GM18520 (cell line): Measurements from ENCODE around the gene ANKRD62.

Source experiments
- ATAC-seq: cut with Tn5 transposase; IDR thresholded peaks from one replicate; pipeline ENCODE4 v1.9.1; 2021; ENCODE audit not compliant: unreplicated experiment

The ANKRD62 gene

GRCh38 chr18:12093520-12094257, at the start of gene ANKRD62:
Gene ANKRD62 (plus strand): TSS chr18:12093843. CDS start chr18:12094018, 175 bp downstream.
- ATAC-seq, result no peak

GRCh38 chr18:12044591-12044990, 49.1 kb upstream of the ANKRD62 start:
- no peak for ATAC-seq

GRCh38 chr18:12046046-12046750, 47.4 kb upstream of the ANKRD62 start:
- ATAC-seq, result no peak

- no peak for ATAC-seq
These were observed 46.8 kb upstream of the ANKRD62 start for GRCh38 chr18:12046751-12047335.

GRCh38 chr18:12048010-12048826, 45.4 kb upstream of the ANKRD62 start:
- no peak for ATAC-seq

GRCh38 chr18:12048827-12049175, 44.8 kb upstream of the ANKRD62 start:
- ATAC-seq, result no peak

GRCh38 chr18:12049978-12050811, 43.4 kb upstream of the ANKRD62 start:
- ATAC-seq, result peak; percentile 61

GRCh38 chr18:12052866-12053265, 40.8 kb upstream of the ANKRD62 start:
- no peak for ATAC-seq

GRCh38 chr18:12053289-12053688, 40.4 kb upstream of the ANKRD62 start:
- ATAC-seq, result no peak

- ATAC-seq, result no peak
These were observed 37.4 kb upstream of the ANKRD62 start for GRCh38 chr18:12056034-12056883.

GRCh38 chr18:12056884-12057402, 36.7 kb upstream of the ANKRD62 start:
- no peak for ATAC-seq

- ATAC-seq, result no peak
These were observed 36.1 kb upstream of the ANKRD62 start for GRCh38 chr18:12057419-12058039.

GRCh38 chr18:12059334-12060181, 34.1 kb upstream of the ANKRD62 start:
- no peak for ATAC-seq

- no peak for ATAC-seq
These were observed 33.3 kb upstream of the ANKRD62 start for GRCh38 chr18:12060182-12060870.

GRCh38 chr18:12061685-12062084, 32.0 kb upstream of the ANKRD62 start:
- no peak for ATAC-seq

- no peak for ATAC-seq
These were observed 30.7 kb upstream of the ANKRD62 start for GRCh38 chr18:12062974-12063373.

- no peak for ATAC-seq
These were observed 29.4 kb upstream of the ANKRD62 start for GRCh38 chr18:12064086-12064763.
